ENCODE results near the gene FAM25G. TPM values are rescaled to one million over a fixed set of nuclear protein-coding genes. Genes with fewer than 3 reads are reported as not detected.
A peak's percentile ranks its signal among the peaks of the same experiment; 100 is the strongest.

Gene FAM25G
- total RNA-seq, 1 experiment from 2014 or later, result not detected

DNA sequence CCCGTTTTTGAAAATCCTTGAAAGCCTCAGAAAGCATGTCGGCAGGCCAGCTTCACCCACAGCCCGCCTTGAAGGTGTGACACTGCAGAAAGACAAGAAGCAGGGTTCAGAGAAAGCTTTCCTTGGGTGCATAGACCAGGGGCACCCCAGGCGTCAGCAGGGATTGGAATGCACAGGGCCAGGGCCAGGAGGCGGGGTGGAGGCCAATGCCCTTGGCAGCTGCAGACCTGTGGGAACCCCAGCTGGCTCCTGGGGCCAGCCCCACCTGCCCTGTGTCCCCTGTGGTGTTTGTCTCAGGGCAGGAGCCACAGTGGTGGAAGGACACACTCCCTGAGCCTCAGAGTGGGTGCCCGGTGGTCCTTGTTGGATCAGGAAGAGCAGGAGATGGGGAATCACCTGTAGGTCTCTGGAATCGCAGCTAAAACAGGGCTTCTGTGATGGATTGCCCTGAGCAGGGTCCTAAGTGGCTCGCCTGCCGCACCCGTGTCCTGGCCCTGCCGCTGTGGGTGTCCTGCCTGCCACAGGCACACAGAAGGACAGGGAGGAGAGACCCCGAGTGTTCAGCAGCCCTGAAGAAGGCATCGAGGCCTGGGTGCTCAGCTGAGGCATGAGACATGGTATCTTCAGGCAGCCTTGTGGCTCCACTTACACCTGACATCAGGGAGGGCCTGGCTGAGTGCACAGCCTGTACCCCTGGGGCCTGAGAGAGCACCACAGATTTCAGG, 40.1 kb downstream of the FAM25G start:
- in situ Hi-C loops (cut with HindIII; ENCODE audit: low sequenced_read_pairs), result no loop called here
- no peak for DNase-seq (ENCODE audit: low spot score)

DNA sequence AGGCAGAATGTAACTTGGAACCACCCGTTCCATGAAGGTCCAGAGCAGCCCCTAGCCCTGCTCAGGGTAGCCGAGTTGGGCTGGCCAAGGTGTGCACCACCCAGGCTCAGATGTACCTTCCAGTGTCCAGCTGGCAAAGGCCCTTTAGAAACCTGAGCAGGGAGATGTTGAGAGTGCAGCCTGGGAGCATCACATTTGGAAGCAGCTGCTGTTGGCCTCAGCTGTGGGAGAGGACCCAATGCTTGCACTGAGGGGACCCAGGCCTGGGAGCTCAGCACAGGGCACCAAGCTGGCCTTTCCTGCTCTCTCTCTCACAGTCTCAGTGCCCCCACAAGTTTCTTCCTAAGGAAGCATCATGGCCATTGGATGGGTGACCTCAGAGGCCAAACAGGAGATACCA, 41.1 kb downstream of the FAM25G start:
- in situ Hi-C loops (cut with HindIII; ENCODE audit: low sequenced_read_pairs), result no loop called here
- no peak for DNase-seq (ENCODE audit: low spot score)

DNA sequence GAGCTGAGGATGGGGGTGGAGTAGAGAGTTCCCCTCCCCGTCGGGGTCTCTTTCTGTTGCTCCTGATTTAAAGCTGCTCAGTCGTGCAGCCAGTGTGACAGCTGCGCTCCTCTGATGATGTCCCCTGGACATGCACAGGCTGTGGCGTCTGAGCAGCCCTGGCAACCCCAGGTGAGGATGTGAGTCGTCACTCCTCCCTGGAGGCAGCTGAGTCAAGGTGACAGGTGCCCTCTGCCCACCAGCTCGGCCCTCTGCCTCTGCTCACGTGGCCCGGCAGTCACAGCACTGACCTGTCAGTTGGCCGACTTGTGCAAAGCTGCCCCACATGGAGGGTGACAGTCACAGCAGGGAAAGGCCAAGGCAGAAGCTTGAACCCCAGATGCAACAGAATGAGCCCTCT, 41.5 kb downstream of the FAM25G start:
- in situ Hi-C loops (cut with HindIII; ENCODE audit: low sequenced_read_pairs), result no loop called here
- no peak for DNase-seq (ENCODE audit: low spot score)

DNA sequence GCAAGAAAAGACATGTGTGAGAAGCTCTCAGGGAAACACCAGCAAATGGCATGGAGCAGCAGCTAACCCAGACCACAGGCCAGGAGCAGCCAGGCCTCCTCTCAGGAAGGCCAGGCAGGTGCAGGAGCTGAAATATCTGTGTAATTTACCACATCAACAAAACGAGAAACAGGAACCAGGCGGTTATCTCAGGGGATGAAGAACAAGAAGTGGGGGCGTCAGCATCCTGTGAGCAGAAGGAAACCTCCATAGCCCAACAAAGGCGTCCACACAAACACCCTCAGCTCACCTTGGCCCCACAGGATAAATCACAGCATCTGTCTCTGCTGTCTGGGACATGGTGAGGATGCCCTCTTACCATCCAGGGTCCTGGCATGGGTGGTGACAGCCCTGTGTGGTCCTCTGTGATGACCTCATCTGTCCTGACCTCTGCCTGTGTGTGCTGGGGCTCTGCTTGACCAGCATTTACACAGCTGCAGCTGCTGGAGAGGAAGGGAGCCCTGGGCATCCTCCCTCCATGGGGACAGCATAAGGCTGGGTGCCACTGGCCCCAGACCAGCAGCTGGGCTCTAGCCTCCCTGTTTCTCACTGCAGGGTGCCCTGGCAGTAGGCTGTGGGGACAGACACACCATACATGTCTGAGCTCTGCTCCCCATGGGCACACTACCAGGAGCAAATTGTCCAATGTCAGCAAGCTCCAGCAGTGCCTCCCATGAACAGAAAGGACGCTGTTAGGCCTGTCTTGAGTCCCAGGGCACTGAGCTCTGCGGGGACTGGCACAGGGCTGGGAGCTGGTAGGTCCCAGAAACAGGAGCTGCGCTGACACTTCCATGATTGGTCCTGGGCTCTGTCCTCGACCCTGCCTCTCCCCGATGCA, 42.2 kb downstream of the FAM25G start:
- in situ Hi-C loops (cut with HindIII; ENCODE audit: low sequenced_read_pairs), result no loop called here
- DNase-seq (ENCODE audit: low spot score), result no peak

DNA sequence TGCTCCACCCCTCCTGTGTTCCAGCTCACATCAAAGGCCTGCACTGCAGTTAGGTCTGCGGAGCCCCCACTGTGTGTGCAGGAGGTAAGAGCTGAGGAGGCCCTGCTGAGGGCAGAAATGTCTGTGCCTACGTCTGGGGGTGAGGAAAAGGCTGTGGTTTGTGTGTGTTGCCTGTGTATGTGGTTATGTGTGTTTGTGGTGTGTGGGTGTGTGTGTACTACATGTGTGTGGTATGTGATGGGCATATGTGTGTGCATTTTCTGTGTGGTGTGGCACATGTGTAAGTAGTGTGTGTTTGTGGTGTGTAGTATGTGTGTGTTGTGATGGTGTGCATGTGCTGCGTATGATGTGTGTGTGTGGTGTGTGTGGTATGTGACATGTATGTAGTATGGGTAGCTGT, 43.8 kb downstream of the FAM25G start:
- in situ Hi-C loops (cut with HindIII; ENCODE audit: low sequenced_read_pairs), result no loop called here
- DNase-seq (ENCODE audit: low spot score), result no peak

DNA sequence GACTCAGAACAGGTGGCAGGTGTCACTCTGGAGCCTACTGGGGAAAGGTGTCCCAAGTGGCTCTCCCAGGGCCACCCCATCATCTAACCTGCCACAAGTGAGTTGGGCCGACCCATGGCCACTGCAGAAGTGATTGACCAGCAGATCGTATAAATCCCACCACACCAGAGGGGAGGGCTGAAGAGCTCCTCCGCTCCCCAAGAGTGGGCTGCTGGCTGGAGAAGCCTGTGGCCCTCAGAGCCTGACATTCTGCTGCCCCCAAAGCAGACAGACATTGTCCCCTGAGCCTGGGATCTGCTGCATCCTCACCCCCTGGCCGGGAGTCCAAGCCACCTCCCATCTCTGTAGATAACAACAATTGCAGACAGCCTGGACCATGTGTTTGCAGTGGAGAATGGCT, 44.3 kb downstream of the FAM25G start:
- no peak for DNase-seq (ENCODE audit: low spot score)
- in situ Hi-C loops (cut with HindIII; ENCODE audit: low sequenced_read_pairs), result no loop called here

DNA sequence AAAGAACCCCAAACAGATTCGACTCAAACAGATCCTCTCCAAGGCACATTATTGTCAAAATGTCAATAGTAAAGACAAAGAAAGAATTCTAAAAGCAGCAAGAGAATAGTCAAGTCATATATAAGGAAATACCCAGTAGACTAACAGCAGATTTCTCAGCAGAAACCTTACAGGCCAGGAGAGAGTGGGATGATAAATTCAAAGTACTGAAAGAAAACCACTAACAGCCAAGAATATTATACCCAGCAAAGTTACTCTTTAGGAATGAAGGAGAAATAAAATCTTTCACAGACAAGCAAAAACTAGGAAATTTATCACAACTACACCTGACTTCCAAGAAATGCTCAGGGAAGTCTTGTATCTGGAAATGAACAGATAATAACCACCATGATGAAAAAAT, 45.8 kb downstream of the FAM25G start:
- in situ Hi-C loops (cut with HindIII; ENCODE audit: low sequenced_read_pairs), result no loop called here

DNA sequence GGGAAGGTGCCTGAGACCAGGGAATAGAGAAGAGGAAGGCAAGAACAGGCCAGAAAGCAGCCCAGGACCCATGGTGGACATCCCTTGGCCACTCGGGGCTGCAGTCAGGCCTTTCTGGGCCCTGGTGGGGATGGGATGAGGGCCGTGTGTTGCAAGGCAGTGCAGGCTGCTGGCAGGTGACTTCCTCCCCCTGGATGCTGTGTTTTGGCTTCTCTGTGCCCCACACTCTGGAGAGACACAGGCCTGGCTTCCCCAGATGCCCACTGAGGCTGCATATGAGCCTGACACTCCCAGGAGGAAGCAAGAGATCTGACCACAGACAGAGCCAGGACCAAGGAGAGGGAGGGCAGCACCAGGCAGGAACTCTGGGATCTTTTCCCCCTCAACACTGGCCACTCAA, 47.5 kb downstream of the FAM25G start:
- no peak for DNase-seq (ENCODE audit: low spot score)
- in situ Hi-C loops (cut with HindIII; ENCODE audit: low sequenced_read_pairs), result no loop called here

More for the DNA sequence above, 45.8 kb downstream of the FAM25G start:
- no peak for DNase-seq (ENCODE audit: low spot score)

DNA sequence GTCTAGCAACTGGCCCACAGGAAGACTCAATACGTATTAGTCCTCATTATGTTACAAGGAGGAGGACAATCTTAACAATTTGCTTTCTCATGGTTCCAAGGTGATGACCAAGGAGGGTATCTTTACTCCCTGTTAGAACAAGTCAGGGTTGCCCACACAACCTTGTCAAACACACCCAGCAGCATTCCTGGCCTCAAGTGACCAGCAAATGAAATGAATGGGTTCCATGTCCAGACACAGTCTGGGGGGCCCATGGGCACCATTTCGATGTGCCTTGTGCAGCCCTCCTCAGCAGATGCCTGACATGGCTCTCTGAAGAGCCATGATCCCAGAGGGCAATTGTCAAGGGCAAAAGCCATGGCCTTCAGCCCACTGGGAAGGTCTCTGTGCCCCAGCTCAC, 48.4 kb downstream of the FAM25G start:
- no peak for DNase-seq (ENCODE audit: low spot score)
- in situ Hi-C loops (cut with HindIII; ENCODE audit: low sequenced_read_pairs), result no loop called here

DNA sequence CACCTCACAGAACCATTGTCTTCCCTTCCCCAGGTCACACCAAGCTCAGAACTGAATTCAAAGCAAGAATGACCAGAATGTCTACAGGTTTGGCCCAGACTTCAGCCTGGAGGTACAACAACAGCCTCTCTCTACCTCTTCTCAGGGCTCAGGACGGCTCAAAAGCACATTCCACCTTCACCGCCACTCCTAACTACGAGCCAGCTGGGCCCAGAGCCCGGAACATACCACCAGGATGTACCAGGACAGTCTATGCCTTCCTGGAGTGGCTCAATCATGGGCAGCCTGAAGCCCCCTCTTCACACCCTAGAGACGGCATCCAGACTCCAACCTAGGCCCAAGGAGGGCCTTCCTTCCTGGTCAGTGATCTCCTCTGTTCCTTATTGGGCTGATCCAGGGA, 49.1 kb downstream of the FAM25G start:
- no peak for DNase-seq (ENCODE audit: low spot score)
- in situ Hi-C loops (cut with HindIII; ENCODE audit: low sequenced_read_pairs), result no loop called here

DNA sequence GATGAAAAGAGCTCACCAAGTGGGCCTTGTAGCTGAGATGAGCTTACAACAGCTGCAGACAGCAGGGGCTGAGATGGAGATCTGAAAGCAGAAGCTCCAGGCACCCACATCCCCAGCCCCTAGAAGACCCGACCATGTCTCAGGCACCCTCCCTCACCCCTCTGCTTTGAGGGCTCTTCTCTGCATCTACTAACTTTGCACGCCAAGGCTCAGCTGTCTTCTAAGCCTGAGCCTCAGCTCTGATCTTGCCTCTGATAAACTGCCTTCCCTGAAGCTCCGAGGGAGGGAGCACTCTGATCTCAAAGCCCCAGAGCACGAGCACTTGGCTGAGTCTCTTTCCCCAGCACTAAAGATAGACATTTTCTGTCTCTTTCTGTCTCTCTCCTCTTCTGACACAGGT, 49.6 kb downstream of the FAM25G start:
- DNase-seq (ENCODE audit: low spot score), result no peak
- in situ Hi-C loops (cut with HindIII; ENCODE audit: low sequenced_read_pairs), result no loop called here

DNA sequence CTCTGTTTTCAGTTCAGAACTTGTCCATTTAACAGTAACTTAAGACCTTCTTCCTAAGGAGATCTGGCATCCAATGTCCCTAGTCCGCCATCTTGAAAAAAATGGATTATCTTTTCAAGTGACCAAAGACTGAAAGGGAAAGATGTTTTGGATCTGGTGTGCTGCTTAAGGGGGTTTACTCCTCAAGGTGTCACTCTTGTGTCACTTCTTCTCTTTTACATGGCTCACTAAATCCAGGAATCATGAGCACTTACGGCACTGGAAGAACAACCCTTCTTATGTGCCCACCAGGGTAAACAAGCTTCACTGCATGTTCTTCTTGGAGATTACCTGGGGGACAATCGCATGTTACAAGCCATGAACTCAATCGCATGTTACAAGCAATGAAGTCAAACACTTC, 51.3 kb downstream of the FAM25G start:
- DNase-seq (ENCODE audit: low spot score), result no peak
- in situ Hi-C loops (cut with HindIII; ENCODE audit: low sequenced_read_pairs), result no loop called here

DNA sequence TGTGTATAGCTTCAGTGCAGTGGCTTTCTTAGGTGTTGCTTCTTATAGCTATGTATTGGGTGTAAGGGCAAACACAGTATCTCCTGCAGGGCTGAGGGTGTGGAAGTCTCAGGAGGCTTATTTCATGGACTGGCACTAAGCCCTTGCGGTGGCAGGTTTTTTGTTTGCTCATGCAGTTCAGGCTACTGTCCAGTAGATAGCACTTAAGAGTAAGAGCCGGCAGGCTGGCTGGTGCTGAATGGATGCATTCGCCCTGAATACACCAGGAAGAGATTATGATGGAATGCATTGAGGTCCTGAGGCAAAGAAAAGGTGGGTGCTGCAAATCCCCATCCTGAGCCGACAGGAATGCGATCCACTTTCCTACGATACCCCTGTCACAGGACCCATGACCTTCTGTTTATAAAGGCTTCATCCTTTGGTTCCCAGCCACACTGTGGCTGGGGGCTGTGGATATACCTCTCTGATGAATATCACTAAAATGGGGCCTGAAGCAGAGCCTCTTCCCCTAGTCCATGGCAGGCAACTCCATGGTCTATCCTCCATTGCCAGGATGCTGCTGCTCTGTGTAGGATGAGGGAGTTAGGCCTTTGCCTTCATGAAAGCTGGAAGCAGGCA, 52.5 kb downstream of the FAM25G start:
- in situ Hi-C loops (cut with HindIII; ENCODE audit: low sequenced_read_pairs), result no loop called here
- peak; percentile 4 for DNase-seq (ENCODE audit: low spot score)

Other genes with a start within 250 kb of the FAM25G start
- not detected in 2 replicates for gene GDF10, start 191.5 kb downstream of the FAM25G start, total RNA-seq (2014; rRNA removed; shearing (Covaris generic))
- gene GDF2, start 169.2 kb downstream of the FAM25G start, total RNA-seq (2014; rRNA removed; shearing (Covaris generic)), result not detected in 2 replicates
- gene RBP3, start 143.3 kb downstream of the FAM25G start, total RNA-seq (2014; rRNA removed; shearing (Covaris generic)), result not detected in 2 replicates
- not detected in 2 replicates for gene ZNF488, start 107.4 kb downstream of the FAM25G start, total RNA-seq (2014; rRNA removed; shearing (Covaris generic))
- not detected in 2 replicates for gene ANXA8, start 7.6 kb downstream of the FAM25G start, total RNA-seq (2014; rRNA removed; shearing (Covaris generic))
- gene AGAP9, start 31.9 kb upstream of the FAM25G start, total RNA-seq (2014; rRNA removed; shearing (Covaris generic)), result 2.0 and 3.4 TPM in 2 replicates

Measured in G401 (cell line).